Right renal pelvis (tissue), 4 donors: Measurements from ENCODE around the gene C1R. TPM values are rescaled to one million over a fixed set of nuclear protein-coding genes. Genes with fewer than 3 reads are reported as not detected.
"Not testable (repeated sequence)": the region's sequence is repeated elsewhere in the genome, so short reads cannot be mapped to it uniquely, and the experiment has no call there.

Source experiments
- DNase-seq, 4 donors: peaks; one replicate each; pipeline ENCODE4 v3.0.0-alpha.2; 2013; ENCODE audit warnings: low read depth in 4 of 4, low spot score in 3 of 4, missing footprints in 1 of 4
- polyA plus RNA-seq, 4 donors: library from polyadenylated mRNA; unstranded; fragments of 120-200 nt; gene quantifications; one replicate each; pipeline ENCODE4 v1.2.1, GENCODE V29; 2013; ENCODE audit not compliant: insufficient read length in 4 of 4

C1R gene
- polyA plus RNA-seq, 4 donors: 43.6 to 54.4 (median 52.2) TPM

GRCh38 chr12:7121324-7121723, 29.1 kb upstream of the C1R start:
- no peak for DNase-seq

- no peak for DNase-seq
Observed at GRCh38 chr12:7120166-7120565, 27.9 kb upstream of the C1R start.

GRCh38 chr12:7118881-7119280, 26.6 kb upstream of the C1R start:
- DNase-seq: no peak

DNA sequence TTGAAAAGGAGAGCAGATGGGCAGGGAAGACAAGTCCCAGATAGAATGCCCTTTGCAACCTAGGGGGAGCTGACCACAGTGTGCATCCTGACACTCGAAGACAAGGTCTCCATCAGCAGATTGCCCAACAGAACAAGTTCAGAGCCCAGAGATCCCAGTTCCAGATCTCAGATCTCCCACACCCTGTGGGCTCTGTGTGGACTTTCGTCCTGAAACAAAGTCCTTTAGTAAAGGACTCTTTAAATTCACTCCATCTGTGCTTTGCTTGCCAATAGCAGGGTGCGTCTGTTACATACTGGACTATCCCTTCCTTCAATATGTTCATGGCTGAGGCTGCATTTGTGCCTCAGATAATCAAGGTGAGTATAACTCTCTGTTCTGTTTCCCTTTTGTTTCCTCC, 25.4 kb upstream of the C1R start:
- DNase-seq: no peak

DNA sequence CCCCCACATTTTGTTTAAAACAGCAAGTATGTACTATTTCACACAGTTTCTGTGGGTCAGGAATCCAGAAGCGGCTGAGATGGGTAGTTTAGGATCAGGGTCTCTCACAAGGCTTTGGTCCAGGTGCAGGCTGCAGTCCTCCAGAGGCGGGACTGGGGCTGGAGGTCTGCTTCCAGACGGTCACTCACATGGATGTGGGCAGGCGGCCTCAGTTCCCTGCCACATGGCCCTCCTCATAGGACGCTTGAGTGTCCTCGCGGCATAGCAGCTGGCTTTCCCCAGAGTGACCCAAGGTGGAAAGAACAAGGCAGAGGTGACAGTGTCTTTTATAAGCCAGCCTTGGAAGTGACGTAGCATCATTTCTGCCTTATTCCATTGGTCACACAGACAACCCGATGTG, 24.7 kb upstream of the C1R start:
- DNase-seq: no peak

GRCh38 chr12:7116196-7116595, 24.0 kb upstream of the C1R start:
- DNase-seq: no peak

DNA sequence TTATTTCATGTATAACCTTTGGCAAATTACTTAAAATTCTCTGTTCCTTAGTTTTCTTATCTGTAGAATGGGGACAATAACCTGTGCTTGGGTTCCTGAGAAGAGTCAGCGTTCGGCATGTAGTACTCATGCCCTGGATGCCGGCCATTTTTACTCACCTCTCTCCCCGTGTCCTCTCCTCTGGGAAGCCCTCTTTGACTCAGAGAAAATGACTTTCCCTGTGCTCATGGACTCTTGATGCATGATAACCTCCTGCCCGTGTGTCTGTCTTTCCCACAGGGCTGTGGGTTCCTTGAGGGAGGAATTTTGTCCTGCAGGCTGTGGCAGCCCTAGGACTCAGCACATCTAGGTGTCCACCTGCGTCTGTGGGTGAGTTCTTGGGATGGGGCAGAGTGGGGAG, 22.6 kb upstream of the C1R start:
- no peak for DNase-seq

- DNase-seq: no peak
Observed at GRCh38 chr12:7114008-7114407, 21.8 kb upstream of the C1R start.

DNA sequence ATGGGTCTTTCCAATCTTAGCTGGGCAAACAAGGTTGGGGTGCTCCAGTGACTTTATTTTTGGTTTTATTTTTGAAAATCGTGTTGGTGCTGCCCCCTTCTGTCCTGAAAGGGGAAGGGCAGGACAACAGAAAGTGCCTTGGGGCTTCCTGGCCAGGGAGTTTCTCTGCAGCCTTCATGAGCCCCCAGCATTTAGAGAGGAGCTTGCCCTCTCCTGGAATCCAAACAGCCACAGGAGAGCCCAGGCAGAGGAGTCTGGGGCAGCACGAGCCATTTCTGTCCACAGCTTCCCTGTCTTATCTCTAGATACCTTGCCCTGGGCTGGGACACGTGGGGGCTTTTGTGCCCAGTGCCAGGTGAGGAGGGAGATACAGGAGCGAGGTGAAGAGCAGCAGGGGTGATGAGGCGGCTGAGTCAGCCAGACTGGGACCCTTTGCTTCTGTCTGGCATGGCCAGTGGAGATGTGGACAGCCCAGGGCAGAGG, 21.2 kb upstream of the C1R start:
- DNase-seq: no peak

DNA sequence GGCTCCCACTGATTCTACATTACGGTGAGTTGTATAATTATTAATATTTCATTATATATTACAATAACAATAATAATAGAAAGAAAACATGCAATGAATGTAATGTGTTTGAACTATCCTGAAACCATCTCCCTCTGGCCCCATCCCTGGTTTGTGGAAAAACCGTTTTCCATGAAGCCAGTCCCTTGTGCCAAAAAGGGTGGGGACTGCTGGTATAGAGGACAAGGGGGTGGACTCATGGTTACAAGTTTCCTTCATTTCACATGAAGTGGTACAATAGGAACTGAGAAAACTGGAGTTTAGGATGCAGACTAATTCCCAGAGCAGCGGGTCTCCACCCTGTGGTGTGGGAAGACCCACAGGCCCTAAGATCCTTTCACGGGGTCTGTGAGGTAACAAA, 19.8 kb upstream of the C1R start:
- no peak for DNase-seq

- no peak for DNase-seq
Observed at GRCh38 chr12:7110661-7111060, 18.4 kb upstream of the C1R start.

DNA sequence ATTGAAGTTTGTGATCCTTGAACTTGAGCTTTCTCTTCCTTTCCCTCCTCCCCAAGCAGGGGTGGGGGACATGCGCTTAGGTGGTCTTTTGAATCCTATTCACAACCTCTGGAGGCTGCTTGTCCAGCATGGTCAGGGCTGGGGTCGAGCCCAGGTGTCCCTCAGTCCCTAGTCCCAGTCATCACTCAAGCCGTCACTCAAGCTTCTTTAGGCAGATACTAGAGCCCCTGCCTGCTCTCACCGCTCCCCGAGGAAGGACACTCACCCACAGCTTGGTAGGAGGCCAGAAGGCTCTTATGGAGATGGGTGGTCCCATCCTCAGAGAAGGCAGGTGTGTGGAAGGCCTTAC, 17.3 kb upstream of the C1R start:
- DNase-seq: no peak

- DNase-seq: peak; percentile 78 to 82 (median 80)
Observed at GRCh38 chr12:7108796-7109571, 16.7 kb upstream of the C1R start, which contains the start of gene C1RL. TSS of gene C1RL (minus strand) at chr12:7109214. CDS start at chr12:7109180, 34 bp downstream.

- peak in 1 of 4 donors; percentile 61 for DNase-seq
Observed at GRCh38 chr12:7108003-7108795, 16.0 kb upstream of the C1R start.

DNA sequence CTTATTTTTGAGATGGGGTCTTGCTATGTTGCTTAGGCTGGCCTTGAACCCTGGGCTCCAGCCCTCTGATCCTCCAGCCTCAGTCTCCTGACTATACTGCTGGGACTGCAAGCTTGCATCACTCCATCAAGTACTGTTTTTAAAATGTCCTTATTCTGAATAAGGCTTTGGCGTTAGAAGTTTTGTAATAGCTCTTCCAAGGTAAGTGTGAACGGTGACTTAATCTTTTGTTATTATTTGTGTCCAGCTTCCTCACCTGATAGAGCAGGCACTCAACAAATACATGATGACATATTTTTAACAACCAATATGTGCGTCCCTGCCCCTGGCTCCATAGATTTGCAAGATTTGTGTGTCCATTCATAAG, 15.4 kb upstream of the C1R start:
- no peak for DNase-seq

GRCh38 chr12:7107181-7107580, 14.9 kb upstream of the C1R start:
- DNase-seq: not testable (repeated sequence)

- no peak for DNase-seq
Observed at GRCh38 chr12:7106082-7106481, 13.8 kb upstream of the C1R start.

DNA sequence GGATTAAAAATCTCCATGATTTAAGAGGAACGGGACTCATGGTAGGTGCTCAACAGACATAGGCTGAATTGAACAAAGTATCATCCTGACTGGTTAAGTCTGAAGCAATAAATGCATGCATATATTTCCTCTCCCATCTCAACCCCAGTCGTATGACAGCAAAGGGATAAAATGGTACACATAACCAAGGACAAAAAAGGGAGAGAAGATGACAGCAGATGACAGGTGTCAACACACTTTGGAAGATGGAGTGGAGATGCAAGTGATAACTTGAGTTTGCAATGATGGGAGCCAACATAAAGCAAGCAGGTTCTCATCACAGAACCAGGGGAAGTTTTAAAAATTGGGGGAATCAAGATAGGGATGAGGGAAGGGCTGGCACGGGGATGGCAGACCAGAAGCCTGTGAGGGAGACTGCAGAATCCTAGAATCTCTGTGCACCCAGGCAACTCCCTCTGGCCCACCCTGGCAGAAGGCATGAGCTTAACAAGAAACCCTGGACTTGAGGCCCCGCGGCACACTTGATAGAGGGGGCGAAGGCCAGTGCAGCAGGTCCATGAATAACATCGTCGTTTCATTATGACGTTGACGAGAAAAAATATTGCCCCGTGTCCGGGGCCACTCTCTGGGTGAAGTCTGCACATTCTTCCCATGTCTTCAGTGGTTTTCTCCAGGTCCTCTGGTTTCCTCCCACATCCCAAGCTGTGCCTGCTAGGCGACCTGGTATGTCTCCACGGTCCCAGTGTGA, 11.8 kb upstream of the C1R start:
- DNase-seq: no peak

DNA sequence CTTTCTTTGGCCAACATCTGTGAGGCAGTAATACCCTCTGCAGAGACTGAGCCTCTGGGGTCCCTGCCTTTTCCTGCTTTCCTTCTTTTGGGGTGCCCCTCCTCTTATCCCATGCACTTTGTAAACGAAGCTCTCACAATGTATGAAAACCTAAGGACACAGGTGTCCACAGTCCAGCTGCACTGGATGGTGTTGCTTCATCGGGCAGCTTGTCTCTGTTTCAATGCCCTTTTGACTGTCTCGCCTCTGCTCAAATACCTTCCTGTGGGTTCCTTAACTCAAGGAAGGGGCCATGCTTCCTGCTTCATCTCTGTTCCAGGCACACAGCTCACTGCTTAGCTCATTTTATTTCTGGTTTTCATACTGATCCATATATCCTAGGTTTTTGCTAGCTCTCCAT, 10.3 kb upstream of the C1R start:
- no peak for DNase-seq

GRCh38 chr12:7101694-7102131, 9.5 kb upstream of the C1R start:
- no peak for DNase-seq

- DNase-seq: no peak
Observed at GRCh38 chr12:7101047-7101693, 8.9 kb upstream of the C1R start.
